Cardiac muscle cell (in vitro differentiated cells and primary cell): ENCODE results near the gene ACBD3. TPM values are rescaled to one million over a fixed set of nuclear protein-coding genes. Genes with fewer than 3 reads are reported as not detected.

Experiments
- DNase-seq, 2 donors: peaks; one replicate each; pipeline versions ENCODE4 v3.0.0 to v3.0.0-alpha.2; 2010 to 2017; ENCODE audit warnings: low read depth in 1 of 2, low spot score in 1 of 2
- H3K27ac ChIP-seq: fragments of 200-600 bp; sonication (generic); 2 replicates; pipeline ENCODE4 v1.5.1; 2016
- H3K27me3 ChIP-seq: fragments of 200-600 bp; sonication (generic); 2 replicates; pipeline ENCODE4 v1.6.0; 2016; ENCODE audit warnings: control low read depth
- H3K36me3 ChIP-seq: fragments of 200-600 bp; sonication (generic); 2 replicates; pipeline ENCODE4 v1.5.1; 2016; ENCODE audit warnings: control low read depth
- H3K4me1 ChIP-seq: fragments of 200-600 bp; sonication (generic); 2 replicates; pipeline ENCODE4 v1.8.1; 2017; ENCODE audit warnings: low read depth, mild to moderate bottlenecking, mixed run types
- H3K4me3 ChIP-seq: fragments of 200-600 bp; sonication (generic); 2 replicates; pipeline ENCODE4 v1.5.1; 2016; ENCODE audit warnings: mild to moderate bottlenecking
- H3K9me3 ChIP-seq: fragments of 200-600 bp; sonication (generic); 2 replicates; pipeline ENCODE4 v1.5.1; 2017; ENCODE audit warnings: low read depth, mild to moderate bottlenecking, control low read depth
- polyA plus RNA-seq: library from polyadenylated mRNA; unstranded; fragments of >200 nt; fragmentation: Nextera tagmentation; extraction: Ambion mirVana; gene quantifications from 2 replicates; pipeline ENCODE4 v1.2.1, GENCODE V29; 2016
- total RNA-seq: library from RNA; depleted of rRNA; stranded (reverse); fragments of >200 nt; gene quantifications from 2 replicates; pipeline ENCODE4 v1.2.3, GENCODE V29; 2016
- TF ChIP-seq, protein P1 (sequence below): IDR thresholded peaks from 2 replicates; pipeline ENCODE4 v1.5.1; 2012; ENCODE audit warnings: low read depth, mild to moderate bottlenecking, low read length

Gene ACBD3
- total and polyA plus RNA-seq, 2 experiments from 2014 or later: 45.5 to 47.4 TPM

DNA sequence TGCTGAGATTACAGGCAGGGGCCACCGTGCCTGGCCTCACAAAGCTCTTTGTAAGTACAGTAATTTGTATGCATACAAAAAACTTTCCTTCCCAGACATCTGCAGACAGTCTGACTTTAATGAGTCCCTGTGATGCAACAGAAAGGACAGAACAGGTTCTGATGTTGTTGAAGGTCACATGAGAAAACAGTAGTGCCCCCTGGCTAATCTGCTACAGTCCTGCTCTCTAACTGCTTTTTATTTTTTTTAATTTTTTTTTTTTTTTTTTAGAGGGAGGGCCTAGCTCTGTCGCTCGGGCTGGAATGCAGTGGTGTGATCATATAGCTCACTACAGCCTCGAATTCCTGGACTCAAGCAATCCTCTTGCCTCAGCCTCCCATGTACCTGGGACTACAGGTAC, 36.7 kb downstream of the ACBD3 start:
- Histone ChIP-seq H3K4me1 (no peaks in the 10 kb centered on the region), H3K36me3 (peaks cover 73% of the 10 kb centered on the region), H3K27ac (no peak overlapping the region), H3K4me3 (no peak overlapping the region), H3K9me3 (no peaks in the 10 kb centered on the region), H3K27me3 (no peaks in the 10 kb centered on the region)
- no peak for DNase-seq
- TF ChIP-seq, protein P1, sequence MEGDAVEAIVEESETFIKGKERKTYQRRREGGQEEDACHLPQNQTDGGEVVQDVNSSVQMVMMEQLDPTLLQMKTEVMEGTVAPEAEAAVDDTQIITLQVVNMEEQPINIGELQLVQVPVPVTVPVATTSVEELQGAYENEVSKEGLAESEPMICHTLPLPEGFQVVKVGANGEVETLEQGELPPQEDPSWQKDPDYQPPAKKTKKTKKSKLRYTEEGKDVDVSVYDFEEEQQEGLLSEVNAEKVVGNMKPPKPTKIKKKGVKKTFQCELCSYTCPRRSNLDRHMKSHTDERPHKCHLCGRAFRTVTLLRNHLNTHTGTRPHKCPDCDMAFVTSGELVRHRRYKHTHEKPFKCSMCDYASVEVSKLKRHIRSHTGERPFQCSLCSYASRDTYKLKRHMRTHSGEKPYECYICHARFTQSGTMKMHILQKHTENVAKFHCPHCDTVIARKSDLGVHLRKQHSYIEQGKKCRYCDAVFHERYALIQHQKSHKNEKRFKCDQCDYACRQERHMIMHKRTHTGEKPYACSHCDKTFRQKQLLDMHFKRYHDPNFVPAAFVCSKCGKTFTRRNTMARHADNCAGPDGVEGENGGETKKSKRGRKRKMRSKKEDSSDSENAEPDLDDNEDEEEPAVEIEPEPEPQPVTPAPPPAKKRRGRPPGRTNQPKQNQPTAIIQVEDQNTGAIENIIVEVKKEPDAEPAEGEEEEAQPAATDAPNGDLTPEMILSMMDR: no peak

DNA sequence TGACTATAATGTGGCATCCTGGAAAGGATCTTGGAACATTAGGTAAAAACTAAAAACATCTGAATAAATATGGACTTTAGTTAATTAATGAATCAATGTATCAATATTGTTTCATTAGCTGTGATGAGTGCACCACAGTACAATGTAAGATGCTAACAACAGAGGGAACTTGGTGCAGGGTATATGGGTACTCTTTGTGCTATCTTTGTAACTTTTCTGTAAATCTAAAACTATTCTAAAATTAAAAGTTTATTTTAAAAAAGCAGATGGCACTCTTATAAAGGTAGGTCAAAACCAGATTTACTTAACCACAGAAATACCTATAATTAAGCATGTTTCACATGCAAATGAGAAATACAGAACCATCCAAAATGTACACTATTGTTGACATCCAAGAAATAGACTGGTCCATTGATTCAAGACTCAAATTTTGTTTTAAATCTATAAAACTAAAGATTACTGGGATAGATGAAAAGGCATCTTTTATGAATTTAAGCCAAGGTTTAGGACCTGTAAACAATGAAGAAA, 38.4 kb downstream of the ACBD3 start:
- H3K4me3 ChIP-seq: no peak overlapping the region
- no peaks in the 10 kb centered on the region for H3K4me1 ChIP-seq
- DNase-seq: no peak
- no peaks in the 10 kb centered on the region for H3K9me3 ChIP-seq
- peaks cover 66% of the 10 kb centered on the region for H3K36me3 ChIP-seq
- no peaks in the 10 kb centered on the region for H3K27me3 ChIP-seq
- no peak overlapping the region for H3K27ac ChIP-seq
- TF ChIP-seq, protein P1: no peak

DNA sequence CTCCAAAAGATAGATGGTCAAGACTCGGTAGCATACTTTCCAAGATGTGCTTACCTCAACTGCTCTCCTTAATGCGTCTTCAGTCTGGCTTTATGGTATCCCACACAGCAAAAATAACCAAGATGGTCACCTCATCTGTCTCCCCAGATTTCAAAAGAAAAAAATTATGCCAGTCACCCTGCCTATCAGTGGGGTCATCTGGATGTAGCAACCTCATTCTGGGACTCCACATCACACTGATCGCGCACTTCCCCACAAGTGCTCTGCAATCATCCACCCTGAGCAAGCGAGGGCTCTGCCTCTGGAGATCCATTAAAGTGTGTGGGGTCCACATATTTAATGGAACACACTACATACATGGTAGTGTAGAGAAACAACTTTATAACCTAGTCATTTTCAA, 42.5 kb downstream of the ACBD3 start:
- H3K9me3 ChIP-seq: no peaks in the 10 kb centered on the region
- peaks cover 44% of the 10 kb centered on the region for H3K36me3 ChIP-seq
- DNase-seq: no peak
- no peaks in the 10 kb centered on the region for H3K4me1 ChIP-seq
- TF ChIP-seq, protein P1: no peak
- H3K27ac ChIP-seq: no peak overlapping the region
- no peak overlapping the region for H3K4me3 ChIP-seq
- H3K27me3 ChIP-seq: no peaks in the 10 kb centered on the region

DNA sequence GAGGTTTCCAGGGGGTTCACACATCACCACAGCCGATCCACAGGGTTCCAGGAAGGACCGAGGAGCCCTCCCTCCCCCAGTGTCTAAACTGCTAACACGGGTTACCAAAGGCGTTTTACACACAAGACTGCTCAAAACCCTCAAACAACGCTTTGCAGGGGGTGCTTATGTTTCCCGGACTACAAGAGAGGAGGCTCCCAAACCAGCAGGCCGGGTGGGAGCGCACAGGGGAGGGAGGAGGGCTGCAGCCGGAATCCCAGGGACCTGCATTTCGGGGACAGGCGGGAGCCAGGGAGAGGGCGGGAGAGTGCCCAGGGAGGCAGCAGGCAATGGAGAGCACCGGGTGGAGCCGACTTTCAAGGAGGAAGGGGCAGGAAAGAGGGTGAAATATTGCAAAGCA, 50.8 kb downstream of the ACBD3 start:
- TF ChIP-seq, protein P1: no peak
- H3K36me3 ChIP-seq: no peaks in the 10 kb centered on the region
- no peaks in the 10 kb centered on the region for H3K9me3 ChIP-seq
- H3K27me3 ChIP-seq: no peaks in the 10 kb centered on the region
- no peak for DNase-seq
- H3K27ac ChIP-seq: no peak overlapping the region
- H3K4me1 ChIP-seq: no peaks in the 10 kb centered on the region
- no peak overlapping the region for H3K4me3 ChIP-seq

DNA sequence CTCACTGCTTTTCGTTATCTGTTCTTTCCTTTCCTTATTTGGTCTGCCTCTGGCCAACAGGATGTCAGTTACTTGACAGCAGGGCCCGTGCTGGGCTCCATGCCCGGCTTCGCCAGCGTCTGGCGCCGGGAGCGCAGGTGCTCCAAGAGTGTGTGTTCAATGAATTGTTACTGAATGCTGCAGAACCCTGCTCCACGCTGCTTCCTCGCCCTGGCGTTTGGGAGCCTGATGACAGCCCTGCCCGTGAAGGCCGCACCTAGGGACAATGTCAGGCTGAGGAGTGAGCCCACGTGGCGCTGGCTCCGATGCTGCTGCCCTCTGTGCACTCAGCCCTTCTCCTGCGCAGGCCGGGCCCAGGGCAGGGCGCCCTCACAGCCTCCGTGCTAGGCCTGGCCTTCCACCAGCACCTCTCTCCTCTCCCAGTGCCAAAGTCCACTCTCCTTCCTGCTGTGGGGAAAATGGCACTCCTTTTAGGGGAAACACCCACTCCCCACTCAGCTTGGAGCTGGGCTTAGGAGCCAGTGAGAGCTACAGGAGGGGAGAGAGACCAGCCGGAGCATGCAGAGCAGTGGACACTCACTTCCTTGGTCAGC, 51.4 kb downstream of the ACBD3 start:
- Histone ChIP-seq H3K36me3 (no peaks in the 10 kb centered on the region), H3K27me3 (no peaks in the 10 kb centered on the region), H3K4me1 (no peaks in the 10 kb centered on the region), H3K27ac (no peak overlapping the region), H3K4me3 (no peak overlapping the region), H3K9me3 (no peaks in the 10 kb centered on the region)
- TF ChIP-seq, protein P1: no peak
- peak in 1 of 2 donors; percentile 50 for DNase-seq
